IMR-90 (cell line): Measurements from ENCODE around the gene NR2C1. TPM values are rescaled to one million over a fixed set of nuclear protein-coding genes. Genes with fewer than 3 reads are reported as not detected.

Source experiments
- ATAC-seq: fragments of 200-7000 bp; cut with Tn5 transposase; 2 replicates; pipeline ENCODE4 v1.9.1; 2020; ENCODE audit warnings: low read depth, mild to moderate bottlenecking, moderate library complexity
- BruUV-seq: library from RNA; stranded (reverse); fragments of 400-500 nt; replicated peaks from 2 replicates; lab custom pipeline; 2021; lab: Mats Ljungman, UMichigan
- CTCF ChIA-PET: fragments of 300-600 bp; formaldehyde crosslinking; extraction: SDS; loops from one replicate; lab custom pipeline; 2021; ENCODE audit warnings: antibody characterized with exemption; lab: Yijun Ruan, JAX
- POLR2A ChIA-PET: fragments of 300-600 bp; sonication (Branson Sonifier 250); formaldehyde crosslinking; loops from one replicate; lab custom pipeline; 2022; ENCODE audit warnings: antibody characterized with exemption; ENCODE audit not compliant: unreplicated experiment; lab: Charles Lee
- DNase-seq: peaks from one replicate; pipeline ENCODE4 v3.0.0; 2013
- H2AFZ ChIP-seq: replicated peaks from 2 replicates; pipeline ENCODE3; 2013; ENCODE audit warnings: low read length, mild to moderate bottlenecking; ENCODE audit not compliant: poor library complexity
- H2AK5ac ChIP-seq: 2 replicates; pipeline ENCODE4 v1.6.1; 2013; ENCODE audit warnings: low read depth, low read length, inconsistent platforms
- H2AK9ac ChIP-seq: replicated peaks from 2 replicates; pipeline ENCODE3; 2013; ENCODE audit warnings: mild to moderate bottlenecking, low read depth, low read length, moderate library complexity; ENCODE audit not compliant: poor library complexity
- H2BK120ac ChIP-seq: 2 replicates; pipeline ENCODE4 v1.6.1; 2013; ENCODE audit warnings: low read depth, low read length, inconsistent platforms
- H2BK15ac ChIP-seq: 3 replicates; pipeline ENCODE4 v1.6.1; 2013; ENCODE audit warnings: low read depth, low read length, inconsistent platforms
- H2BK20ac ChIP-seq: 2 replicates; pipeline ENCODE4 v1.6.1; 2013; ENCODE audit warnings: low read depth, mild to moderate bottlenecking, inconsistent platforms, low read length, moderate library complexity
- H2BK5ac ChIP-seq: 2 replicates; pipeline ENCODE4 v1.6.1; 2013; ENCODE audit warnings: mild to moderate bottlenecking, low read depth, low read length, inconsistent platforms; ENCODE audit not compliant: poor library complexity, severe bottlenecking
- H3K14ac ChIP-seq: replicated peaks from 2 replicates; pipeline ENCODE4 v1.6.1; 2013; ENCODE audit warnings: low read depth, low read length, inconsistent platforms
- H3K18ac ChIP-seq: 2 replicates; pipeline ENCODE4 v1.6.1; 2013; ENCODE audit warnings: low read depth, low read length, control low read depth
- H3K23ac ChIP-seq: 2 replicates; pipeline ENCODE4 v1.6.1; 2013; ENCODE audit warnings: low read depth, low read length, inconsistent platforms
- H3K27ac ChIP-seq: 2 replicates; pipeline ENCODE4 v1.5.1; 2013; ENCODE audit warnings: mild to moderate bottlenecking, control low read depth, low read length; ENCODE audit not compliant: insufficient read depth
- H3K27me3 ChIP-seq: 2 replicates; pipeline ENCODE4 v1.6.1; 2013; ENCODE audit warnings: low read length; ENCODE audit not compliant: control insufficient read depth, insufficient read depth
- H3K36me3 ChIP-seq: 2 replicates; pipeline ENCODE4 v1.6.1; 2013; ENCODE audit warnings: low read length, mixed read lengths; ENCODE audit not compliant: control insufficient read depth, insufficient read depth
- H3K4ac ChIP-seq: 2 replicates; pipeline ENCODE4 v1.6.1; 2013; ENCODE audit warnings: low read depth, low read length, inconsistent platforms
- H3K4me1 ChIP-seq: 2 replicates; pipeline ENCODE4 v1.6.1; 2013; ENCODE audit warnings: low read length, mixed read lengths; ENCODE audit not compliant: control insufficient read depth, insufficient read depth
- H3K4me2 ChIP-seq: 2 replicates; pipeline ENCODE4 v1.6.1; 2013; ENCODE audit warnings: low read depth, mild to moderate bottlenecking, control low read depth, low read length, moderate library complexity
- H3K4me3 ChIP-seq: 2 replicates; pipeline ENCODE4 v1.5.1; 2013; ENCODE audit warnings: low read depth, mild to moderate bottlenecking, control low read depth, low read length, moderate library complexity; ENCODE audit not compliant: insufficient read depth
- H3K56ac ChIP-seq: 2 replicates; pipeline ENCODE4 v1.6.1; 2013; ENCODE audit warnings: low read length, inconsistent platforms; ENCODE audit not compliant: insufficient read depth; ENCODE audit errors: extremely low read depth
- H3K79me1 ChIP-seq, 2 experiments: 2 replicates each; pipeline ENCODE4 v1.6.1; 2013; ENCODE audit warnings: low read length in 2 of 2, inconsistent platforms in 1 of 2, low read depth in 1 of 2
- H3K9ac ChIP-seq: 2 replicates; pipeline ENCODE4 v1.6.1; 2013; ENCODE audit warnings: low read depth, low read length, control low read depth
- H3K9me1 ChIP-seq: 2 replicates; pipeline ENCODE4 v1.6.1; 2013; ENCODE audit warnings: low read length, inconsistent platforms; ENCODE audit not compliant: insufficient read depth
- H3K9me3 ChIP-seq: 2 replicates; pipeline ENCODE4 v1.6.1; 2013; ENCODE audit warnings: low read length; ENCODE audit not compliant: control insufficient read depth, insufficient read depth
- H4K20me1 ChIP-seq: 2 replicates; pipeline ENCODE4 v1.6.1; 2013; ENCODE audit warnings: low read length, inconsistent platforms; ENCODE audit not compliant: insufficient read depth
- H4K5ac ChIP-seq: 2 replicates; pipeline ENCODE4 v1.6.1; 2013; ENCODE audit warnings: mild to moderate bottlenecking, low read depth, low read length, control low read depth
- H4K8ac ChIP-seq, 2 experiments: 2 replicates each; pipeline ENCODE4 v1.6.1; 2013; ENCODE audit warnings: low read depth in 2 of 2, low read length in 2 of 2, control low read depth in 1 of 2, inconsistent platforms in 1 of 2
- H4K91ac ChIP-seq: 2 replicates; pipeline ENCODE4 v1.6.1; 2013; ENCODE audit warnings: low read depth, low read length, inconsistent platforms; ENCODE audit not compliant: insufficient read depth
- BHLHE40 ChIP-seq: fragments of 150-350 bp; IDR thresholded peaks from 2 replicates; pipeline ENCODE4 v1.6.1; 2016; ENCODE audit warnings: mild to moderate bottlenecking, low read depth, low read length
- CEBPB ChIP-seq: IDR thresholded peaks from 2 replicates; pipeline ENCODE4 v1.6.1; 2012; ENCODE audit warnings: low read depth, low read length, improper control_type of control experiment
- FOS ChIP-seq: fragments of 150-350 bp; IDR thresholded peaks from 2 replicates; pipeline ENCODE4 v1.6.1; 2016; ENCODE audit warnings: low read depth, low read length
- MAFK ChIP-seq: IDR thresholded peaks from 2 replicates; pipeline ENCODE4 v1.6.1; 2012; ENCODE audit warnings: low read depth, low read length, improper control_type of control experiment
- MAZ ChIP-seq: IDR thresholded peaks from 2 replicates; pipeline ENCODE4 v1.6.1; 2012; ENCODE audit warnings: low read depth, mild to moderate bottlenecking, low read length, improper control_type of control experiment, moderate library complexity, borderline replicate concordance
- MXI1 ChIP-seq: IDR thresholded peaks from 2 replicates; pipeline ENCODE4 v1.6.1; 2012; ENCODE audit warnings: low read depth, mild to moderate bottlenecking, low read length, moderate library complexity, borderline replicate concordance
- NFE2L2 ChIP-seq: fragments of 150-350 bp; IDR thresholded peaks from 2 replicates; pipeline ENCODE4 v1.6.1; 2016; ENCODE audit warnings: low read depth, mild to moderate bottlenecking, low read length
- POLR2A ChIP-seq: IDR thresholded peaks from 2 replicates; pipeline ENCODE4 v1.6.1; 2012; ENCODE audit warnings: mild to moderate bottlenecking, low read depth, low read length
- RAD21 ChIP-seq: IDR thresholded peaks from 2 replicates; pipeline ENCODE4 v1.6.1; 2012; ENCODE audit warnings: low read length, improper control_type of control experiment
- RCOR1 ChIP-seq: IDR thresholded peaks from 2 replicates; pipeline ENCODE4 v1.6.1; 2012; ENCODE audit warnings: mild to moderate bottlenecking, low read length, improper control_type of control experiment; ENCODE audit not compliant: insufficient replicate concordance
- WGBS, 2 experiments: methylation state at CpG; one replicate each; pipeline versions ENCODE4 v1.1.5 to v1.1.7; 2013; ENCODE audit warnings: missing lambda C conversion rate in 2 of 2; ENCODE audit not compliant: insufficient read length in 1 of 2; ENCODE audit errors: extremely low coverage in 2 of 2; 5-methylcytosine and 5-hydroxymethylcytosine counted together
- dilution Hi-C: fragments of 300-500 bp; cut with HindIII; formaldehyde crosslinking; loops from one replicate; pipeline ENCODE4 v1.14.3; 2018; ENCODE audit warnings: low sequenced_read_pairs; ENCODE audit not compliant: unreplicated experiment
- in situ Hi-C: fragments of 300-500 bp; cut with MboI; formaldehyde crosslinking; loops from 3 replicates; pipeline ENCODE4 v1.14.3; 2019; ENCODE audit warnings: low sequenced_read_pairs, inconsistent platforms, mixed read lengths
- intact Hi-C: fragments of 100-400 bp; cut with micrococcal nuclease; formaldehyde crosslinking; loops from 2 replicates; pipeline ENCODE4 v1.10.0; 2022
- polyA plus RNA-seq, 3 experiments: library from polyadenylated mRNA; depleted of rRNA; stranded (reverse); fragments of >200 nt; gene quantifications; 2 replicates each; pipeline ENCODE4 v1.2.3, GENCODE V29; 2012; ENCODE audit warnings: low replicate concordance in 1 of 3
- total RNA-seq: library from RNA; depleted of rRNA; stranded (reverse); fragments of >200 nt; gene quantifications from 2 replicates; pipeline ENCODE4 v1.2.3, GENCODE V29; 2012
- TF ChIP-seq, protein P1 (sequence below): conservative IDR thresholded peaks from 2 replicates; pipeline ENCODE4 v1.5.1; 2012; ENCODE audit warnings: mild to moderate bottlenecking, low read depth, low read length, improper control_type of control experiment
- TF ChIP-seq, protein P2 (sequence below): fragments of 150-350 bp; IDR thresholded peaks from 2 replicates; pipeline ENCODE4 v1.6.1; 2016; ENCODE audit warnings: low read depth, mild to moderate bottlenecking, low read length, moderate library complexity, borderline replicate concordance

The NR2C1 gene
- total and polyA plus RNA-seq, 2 of the 4 experiments (the other 2 are of a cell fraction) = 12.7 to 14.1 TPM

DNA sequence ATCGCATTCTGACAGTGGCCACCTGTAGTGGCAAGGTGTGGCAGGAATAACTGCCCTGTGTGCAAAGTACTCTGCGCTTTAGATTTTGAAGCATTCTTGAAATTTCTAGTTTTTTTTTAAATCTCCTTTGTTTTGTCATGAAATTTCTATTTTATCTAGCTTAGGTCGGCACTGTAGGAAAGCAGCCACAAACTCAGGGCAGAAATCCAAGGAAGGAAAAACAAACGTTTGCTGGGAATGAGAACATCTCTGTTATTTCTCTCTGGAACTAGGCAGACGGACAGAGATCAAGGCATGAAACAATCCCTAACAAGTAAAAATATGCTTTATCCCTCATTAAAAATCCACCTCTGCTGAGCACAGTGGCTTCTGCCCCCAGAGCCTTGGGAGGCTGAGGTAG is 1.3 kb upstream of the NR2C1 start:
- Histone ChIP-seq H2AK9ac (no peak overlapping the region), H4K20me1 (no peaks in the 10 kb centered on the region), H3K4me3 (no peak overlapping the region), H3K14ac (no peak overlapping the region), H2BK20ac (no peak overlapping the region), H3K4ac (no peak overlapping the region), H3K9me1 (no peaks in the 10 kb centered on the region; the same call in 1 of the 2 replicates), H2BK120ac (no peak overlapping the region), H3K18ac (no peak overlapping the region), H3K36me3 (no peaks in the 10 kb centered on the region), H3K4me1 (no peaks in the 10 kb centered on the region), H2AFZ (no peak overlapping the region), H4K5ac (no peak overlapping the region), H4K91ac (no peak overlapping the region), H3K4me2 (no peak overlapping the region), H3K79me1 (peaks cover 4 to 25% of the 10 kb centered on the region in 2 experiments; a peak in 3 of 4 replicates), H3K23ac (no peak overlapping the region), H3K27me3 (no peaks in the 10 kb centered on the region), H2BK5ac (no peak overlapping the region), H3K9me3 (no peaks in the 10 kb centered on the region), H2BK15ac (no peak overlapping the region), H3K27ac (no peak overlapping the region), H4K8ac (no peak overlapping the region), H3K56ac (no peak overlapping the region), H2AK5ac (no peak overlapping the region), H3K9ac (no peak overlapping the region)
- no CpG with 5 or more reads among the region's 5 CpGs for WGBS, 2 experiments
- dilution Hi-C loops = no loop called here
- in situ Hi-C loops = no loop called here
- intact Hi-C loops = loop anchor here (10.0 kb wide), 1 partner anchor 370 kb away; no protein-coding TSS in a partner anchor
- no peak for DNase-seq
- POLR2A ChIA-PET = interaction anchor here (0.6 kb wide), 1 partner anchor 156 kb away, joined by 6 read pairs; no protein-coding TSS in a partner anchor
- no peak for ATAC-seq
- CTCF ChIA-PET = no interaction called here
- BruUV-seq = no TSS peak
- TF ChIP-seq FOS (no peak), MAZ (no peak), NFE2L2 (no peak), RCOR1 (no peak), RAD21 (no peak), CEBPB (no peak), BHLHE40 (no peak), POLR2A (no peak), MAFK (no peak), MXI1 (no peak)
- TF ChIP-seq, protein P1, sequence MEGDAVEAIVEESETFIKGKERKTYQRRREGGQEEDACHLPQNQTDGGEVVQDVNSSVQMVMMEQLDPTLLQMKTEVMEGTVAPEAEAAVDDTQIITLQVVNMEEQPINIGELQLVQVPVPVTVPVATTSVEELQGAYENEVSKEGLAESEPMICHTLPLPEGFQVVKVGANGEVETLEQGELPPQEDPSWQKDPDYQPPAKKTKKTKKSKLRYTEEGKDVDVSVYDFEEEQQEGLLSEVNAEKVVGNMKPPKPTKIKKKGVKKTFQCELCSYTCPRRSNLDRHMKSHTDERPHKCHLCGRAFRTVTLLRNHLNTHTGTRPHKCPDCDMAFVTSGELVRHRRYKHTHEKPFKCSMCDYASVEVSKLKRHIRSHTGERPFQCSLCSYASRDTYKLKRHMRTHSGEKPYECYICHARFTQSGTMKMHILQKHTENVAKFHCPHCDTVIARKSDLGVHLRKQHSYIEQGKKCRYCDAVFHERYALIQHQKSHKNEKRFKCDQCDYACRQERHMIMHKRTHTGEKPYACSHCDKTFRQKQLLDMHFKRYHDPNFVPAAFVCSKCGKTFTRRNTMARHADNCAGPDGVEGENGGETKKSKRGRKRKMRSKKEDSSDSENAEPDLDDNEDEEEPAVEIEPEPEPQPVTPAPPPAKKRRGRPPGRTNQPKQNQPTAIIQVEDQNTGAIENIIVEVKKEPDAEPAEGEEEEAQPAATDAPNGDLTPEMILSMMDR = no peak
- TF ChIP-seq, protein P2, sequence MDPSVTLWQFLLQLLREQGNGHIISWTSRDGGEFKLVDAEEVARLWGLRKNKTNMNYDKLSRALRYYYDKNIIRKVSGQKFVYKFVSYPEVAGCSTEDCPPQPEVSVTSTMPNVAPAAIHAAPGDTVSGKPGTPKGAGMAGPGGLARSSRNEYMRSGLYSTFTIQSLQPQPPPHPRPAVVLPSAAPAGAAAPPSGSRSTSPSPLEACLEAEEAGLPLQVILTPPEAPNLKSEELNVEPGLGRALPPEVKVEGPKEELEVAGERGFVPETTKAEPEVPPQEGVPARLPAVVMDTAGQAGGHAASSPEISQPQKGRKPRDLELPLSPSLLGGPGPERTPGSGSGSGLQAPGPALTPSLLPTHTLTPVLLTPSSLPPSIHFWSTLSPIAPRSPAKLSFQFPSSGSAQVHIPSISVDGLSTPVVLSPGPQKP = no peak
